ENCODE results near the gene SMIM35. TPM values are rescaled to one million over a fixed set of nuclear protein-coding genes. Genes with fewer than 3 reads are reported as not detected.

SMIM35 gene
- total RNA-seq, 3 donors from 2014 or later (not counting 1 experiment from before 2014, with no cell fraction given), result 0.30 to 0.68 (median 0.33) TPM

- Histone ChIP-seq H3K4me3 (ENCODE audit: low read length) (no peak overlapping the region), H3K27ac (ENCODE audit: low read length) (no peak overlapping the region), H3K9me3 (ENCODE audit: control insufficient read depth, insufficient read depth, low read length) (no peaks in the 10 kb centered on the region), H3K4me1 (ENCODE audit: control insufficient read depth, insufficient read depth, low read length) (peaks cover 16% of the 10 kb centered on the region), H3K27me3 (ENCODE audit: control insufficient read depth, insufficient read depth, low read length) (no peaks in the 10 kb centered on the region), H3K36me3 (ENCODE audit: control insufficient read depth, insufficient read depth, low read length) (no peaks in the 10 kb centered on the region)
- H3K27ac Mint-ChIP-seq, result no peak overlapping the region
- no peak for ATAC-seq
- intact Hi-C loops (cut with micrococcal nuclease), result no loop called here
- WGBS (ENCODE audit: insufficient coverage), result 47% methylated on average over 8 of the region's 8 CpGs
- H3K4me3 Mint-ChIP-seq, result no peak overlapping the region
- TF ChIP-seq CTCF (IDR thresholded peaks at IDR 0.05), result no peak
- H3K27me3 Mint-ChIP-seq (ENCODE audit: low read depth in 2 of 2), result peaks cover 17 to 18% of the 10 kb centered on the region in 2 donors
- H3K9me3 Mint-ChIP-seq, result no peaks in the 10 kb centered on the region
- H3K4me1 Mint-ChIP-seq, result peaks cover 15 to 33% of the 10 kb centered on the region in 2 donors
- no peaks in the 10 kb centered on the region for H3K36me3 Mint-ChIP-seq
- DNase-seq, result no peak
Measured at GRCh38 chr11:118056806-118057205, 30.0 kb downstream of the SMIM35 start.

- DNase-seq, result no peak
- peak overlapping the region in 1 of 2 donors; percentile 2 for H3K27ac Mint-ChIP-seq
- ATAC-seq, result no peak
Measured at GRCh38 chr11:118055966-118056365, 30.8 kb downstream of the SMIM35 start.

GRCh38 chr11:118054712-118055640, 31.8 kb downstream of the SMIM35 start:
- peaks cover 17 to 18% of the 10 kb centered on the region in 2 donors for H3K27me3 Mint-ChIP-seq (ENCODE audit: low read depth in 2 of 2)
- no peaks in the 10 kb centered on the region for H3K9me3 ChIP-seq (ENCODE audit: control insufficient read depth, insufficient read depth, low read length)
- no peaks in the 10 kb centered on the region for H3K9me3 Mint-ChIP-seq

More at GRCh38 chr11:118055966-118056365, 30.8 kb downstream of the SMIM35 start:
- WGBS (ENCODE audit: insufficient coverage), result 97% methylated on average over 7 of the region's 7 CpGs
- H3K36me3 ChIP-seq (ENCODE audit: control insufficient read depth, insufficient read depth, low read length), result no peaks in the 10 kb centered on the region
- no peak for TF ChIP-seq CTCF (IDR thresholded peaks at IDR 0.05)
- peaks cover 25% of the 10 kb centered on the region for H3K4me1 ChIP-seq (ENCODE audit: control insufficient read depth, insufficient read depth, low read length)
- Mint-ChIP-seq H3K4me1 (peaks cover 23 to 42% of the 10 kb centered on the region in 2 donors), H3K9me3 (no peaks in the 10 kb centered on the region), H3K27me3 (ENCODE audit: low read depth in 2 of 2) (peaks cover 17 to 18% of the 10 kb centered on the region in 2 donors), H3K36me3 (no peaks in the 10 kb centered on the region), H3K4me3 (no peak overlapping the region)
- no peaks in the 10 kb centered on the region for H3K9me3 ChIP-seq (ENCODE audit: control insufficient read depth, insufficient read depth, low read length)
- no peak overlapping the region for H3K27ac ChIP-seq (ENCODE audit: low read length)
- no peak overlapping the region for H3K4me3 ChIP-seq (ENCODE audit: low read length)
- intact Hi-C loops (cut with micrococcal nuclease), result no loop called here
- no peaks in the 10 kb centered on the region for H3K27me3 ChIP-seq (ENCODE audit: control insufficient read depth, insufficient read depth, low read length)

More at GRCh38 chr11:118054712-118055640, 31.8 kb downstream of the SMIM35 start:
- no peak for DNase-seq
- intact Hi-C loops (cut with micrococcal nuclease), result loop anchor here (5.0 kb wide), 2 partner anchors 68 to 628 kb away; partner anchors contain the start of gene IL10RA
- Histone ChIP-seq H3K27me3 (ENCODE audit: control insufficient read depth, insufficient read depth, low read length) (no peaks in the 10 kb centered on the region), H3K4me3 (ENCODE audit: low read length) (no peak overlapping the region), H3K4me1 (ENCODE audit: control insufficient read depth, insufficient read depth, low read length) (peaks cover 34% of the 10 kb centered on the region), H3K36me3 (ENCODE audit: control insufficient read depth, insufficient read depth, low read length) (no peaks in the 10 kb centered on the region), H3K27ac (ENCODE audit: low read length) (no peak overlapping the region)
- no peak for ATAC-seq
- WGBS (ENCODE audit: insufficient coverage), result 84% methylated on average over 8 of the region's 12 CpGs
- no peak overlapping the region for H3K4me3 Mint-ChIP-seq
- H3K4me1 Mint-ChIP-seq, result peaks cover 33 to 51% of the 10 kb centered on the region in 2 donors
- no peaks in the 10 kb centered on the region for H3K36me3 Mint-ChIP-seq
- TF ChIP-seq CTCF (IDR thresholded peaks at IDR 0.05), result no peak
- H3K27ac Mint-ChIP-seq, result no peak overlapping the region

Measured in natural killer cell (primary cell).